IPS-NIHi7 (cell line): ENCODE results near the gene DDX54.
"Not testable (repeated sequence)": the region's sequence is repeated elsewhere in the genome, so short reads cannot be mapped to it uniquely, and the experiment has no call there.

ENCODE experiments used
- DNase-seq: peaks from one replicate; pipeline ENCODE4 v3.0.0; 2012; ENCODE audit warnings: mixed read lengths; ENCODE audit errors: extremely low spot score

The DDX54 gene

DNA sequence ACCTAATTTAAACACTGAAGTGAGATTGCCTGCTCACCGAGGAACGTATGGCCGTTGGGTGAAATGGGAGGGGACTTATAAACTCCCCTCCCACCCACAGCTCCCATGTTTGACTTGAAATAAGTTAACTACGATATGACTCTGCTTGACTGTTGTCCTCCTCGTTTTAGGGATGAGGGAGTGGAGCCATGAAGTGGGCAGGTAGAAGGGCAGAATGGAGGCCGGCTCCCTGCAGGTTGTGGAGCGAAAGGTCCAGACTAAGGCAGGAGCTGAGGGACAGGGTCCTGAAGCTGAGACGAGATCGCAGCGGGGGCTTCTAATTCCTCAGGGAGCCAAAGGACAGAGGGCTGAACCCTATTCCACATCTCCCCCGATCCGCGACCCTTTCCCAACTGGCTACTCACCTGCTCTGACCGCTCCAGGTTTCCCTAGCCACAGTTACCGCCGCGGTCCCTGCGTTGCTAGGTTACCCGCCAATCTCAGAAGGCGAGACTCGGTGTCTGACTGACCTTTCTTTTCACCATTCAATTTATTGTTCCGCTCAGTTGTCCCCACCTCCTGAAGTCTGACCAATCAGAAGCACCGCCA, 35.4 kb upstream of the DDX54 start:
- DNase-seq = no peak

DNA sequence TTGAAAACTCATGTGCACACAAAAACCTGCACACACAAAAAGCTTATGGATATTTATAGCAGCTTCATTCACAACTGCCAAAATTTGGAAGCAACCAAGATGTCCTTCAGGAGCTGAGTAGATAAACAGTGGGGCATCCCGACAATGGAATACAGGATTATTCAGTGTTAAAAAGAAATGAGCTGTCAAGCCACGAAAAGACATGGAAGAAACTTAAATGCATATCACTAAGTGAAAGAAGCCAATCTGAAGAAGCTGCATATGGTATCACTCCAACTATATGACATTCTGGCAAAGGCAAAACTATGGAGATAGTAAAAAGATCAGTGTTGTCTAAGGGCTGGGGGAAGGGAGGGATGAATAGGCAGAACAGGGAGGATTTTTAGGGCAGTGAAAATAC, 30.7 kb upstream of the DDX54 start:
- no peak for DNase-seq

DNA sequence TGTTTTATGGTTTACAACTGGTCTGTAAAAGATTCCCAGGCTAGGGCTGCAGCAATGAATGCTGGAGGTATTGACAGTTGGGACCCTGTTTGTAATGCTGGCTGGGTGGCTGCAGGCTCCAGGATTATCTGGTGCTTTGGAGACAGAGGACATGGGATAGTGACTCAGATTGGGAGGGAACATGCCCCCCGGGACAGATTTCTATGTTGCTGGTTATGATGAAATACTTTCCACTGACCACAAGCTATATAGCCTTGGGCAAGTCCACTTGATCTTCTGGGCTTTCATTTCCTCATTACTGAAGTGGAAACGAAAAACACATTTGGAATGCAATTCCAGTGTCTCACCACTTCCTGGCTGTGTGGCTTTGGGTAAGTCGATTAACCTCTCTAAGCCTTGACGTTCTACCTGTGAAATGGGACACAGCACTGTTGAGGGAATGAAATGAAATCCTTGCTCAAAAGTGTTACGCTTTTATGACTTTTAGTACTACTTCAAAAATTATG, 29.7 kb upstream of the DDX54 start:
- DNase-seq = no peak

DNA sequence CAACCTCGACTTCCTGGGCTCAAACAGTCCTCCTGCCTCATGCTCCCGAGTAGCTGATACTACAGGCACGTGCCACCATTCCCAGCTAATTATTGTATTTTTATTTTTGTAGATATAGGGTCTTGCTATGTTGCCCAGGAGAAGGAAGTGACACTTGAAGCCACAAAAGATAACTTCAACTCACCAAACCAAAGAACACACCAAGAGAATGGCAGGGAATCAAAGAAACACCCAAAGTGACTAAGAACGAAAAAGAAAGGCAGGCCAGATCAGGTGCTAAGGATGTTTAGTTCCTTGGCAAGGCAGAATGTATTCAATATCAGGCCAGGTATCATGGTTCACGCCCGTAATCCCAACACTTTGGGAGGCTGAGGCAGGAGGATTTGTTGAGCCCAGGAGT, 25.9 kb upstream of the DDX54 start:
- no peak for DNase-seq

DNA sequence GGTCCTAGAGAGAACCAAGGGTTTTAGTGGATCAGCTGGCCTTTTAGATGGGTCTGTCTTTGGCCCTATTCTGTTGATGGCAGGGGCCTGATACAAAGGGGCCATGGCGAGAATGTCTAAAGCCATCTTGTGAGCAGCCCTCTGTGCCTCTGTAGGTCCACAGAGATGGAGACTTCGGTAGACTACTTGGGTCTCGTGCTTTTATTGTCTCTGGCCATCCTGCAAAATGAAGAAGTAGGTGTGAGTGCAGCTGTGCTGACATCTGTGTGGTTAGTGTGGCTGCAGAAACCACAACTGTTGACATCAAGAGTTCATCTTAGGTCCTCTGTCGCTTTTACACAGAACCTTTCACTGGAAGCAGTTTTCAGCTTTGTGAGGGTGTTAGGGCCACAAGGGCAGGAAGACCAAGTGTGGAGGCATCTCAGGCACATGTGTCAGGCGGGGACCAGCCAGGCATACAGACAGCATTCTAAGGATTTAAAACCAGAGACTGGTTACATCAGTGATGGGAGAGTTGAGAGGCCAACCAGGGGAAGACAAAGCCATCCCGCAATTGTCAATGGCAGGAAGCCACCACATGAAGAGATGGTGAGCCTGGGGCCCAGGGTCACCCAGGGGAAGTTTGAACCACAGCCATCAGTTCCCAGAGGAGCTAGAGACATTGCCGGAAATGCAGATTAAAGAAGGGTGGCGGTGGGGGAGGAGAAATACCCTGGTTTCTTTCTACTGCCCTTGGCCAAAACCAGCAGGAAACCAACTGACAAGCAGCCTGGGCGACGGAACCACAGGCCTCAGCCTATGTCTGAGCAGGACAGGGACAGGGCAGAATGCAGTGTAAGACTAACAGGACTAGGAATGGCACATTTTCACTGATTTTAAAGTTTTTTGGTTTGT, 23.0 kb upstream of the DDX54 start:
- no peak for DNase-seq

DNA sequence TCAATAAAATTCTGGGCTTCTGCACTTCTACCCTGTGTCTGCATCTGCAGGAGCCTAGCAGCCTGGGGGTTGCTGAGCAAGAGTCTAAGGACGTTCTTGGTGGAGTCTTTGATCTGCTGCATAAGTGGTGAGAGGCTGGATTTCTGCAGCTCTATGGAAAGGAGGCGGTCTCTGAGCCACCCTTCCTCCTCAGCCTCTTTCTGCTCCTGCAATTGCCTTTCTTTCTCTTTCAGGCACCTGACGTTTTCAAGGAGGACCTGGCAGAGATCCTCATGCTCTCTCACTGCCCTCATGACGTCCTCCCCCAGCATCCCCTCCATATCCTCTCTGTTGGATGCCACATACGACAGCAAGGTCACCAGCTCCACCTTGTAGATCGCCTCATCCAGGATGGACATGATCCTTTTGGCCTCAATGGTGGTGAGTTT, 22.3 kb upstream of the DDX54 start:
- DNase-seq = no peak

DNA sequence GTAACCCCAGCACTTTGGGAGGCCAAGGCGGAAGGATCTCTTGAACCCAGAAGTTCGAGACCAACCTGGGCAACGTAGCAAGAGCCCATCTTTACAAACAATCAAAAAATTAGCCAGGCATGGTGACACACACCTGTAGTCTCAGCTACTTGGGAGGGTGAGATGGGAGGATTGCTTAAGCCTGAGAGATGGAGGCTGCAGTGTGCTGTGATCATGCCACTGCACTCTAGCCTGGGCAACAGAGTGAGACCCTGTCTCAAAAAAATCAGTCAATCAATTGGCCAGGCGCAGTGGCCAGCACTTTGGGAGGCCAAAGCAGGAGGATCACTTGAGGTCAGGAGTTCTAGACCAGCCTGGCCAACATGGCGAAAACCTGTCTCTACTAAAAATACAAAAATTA, 21.5 kb upstream of the DDX54 start:
- DNase-seq = not testable (repeated sequence)

DNA sequence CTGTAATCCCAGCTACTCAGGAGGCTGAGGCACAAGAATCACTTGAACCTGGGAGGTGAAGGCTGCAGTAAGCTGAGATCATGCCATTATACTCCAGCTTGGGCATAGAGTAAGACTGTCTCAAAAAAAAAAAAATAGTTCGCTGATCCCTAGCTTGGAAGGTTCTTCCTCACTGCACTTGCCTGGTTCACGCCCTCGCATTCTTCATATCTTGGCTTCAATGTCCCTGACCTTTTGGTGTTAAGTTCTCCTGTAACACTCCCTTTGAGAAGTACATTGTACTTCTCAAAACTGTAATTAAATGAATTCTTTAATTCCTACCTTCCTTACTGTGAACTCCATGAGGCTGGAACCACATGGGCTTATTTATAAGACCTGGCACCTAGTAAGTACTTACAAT, 19.5 kb upstream of the DDX54 start:
- no peak for DNase-seq

DNA sequence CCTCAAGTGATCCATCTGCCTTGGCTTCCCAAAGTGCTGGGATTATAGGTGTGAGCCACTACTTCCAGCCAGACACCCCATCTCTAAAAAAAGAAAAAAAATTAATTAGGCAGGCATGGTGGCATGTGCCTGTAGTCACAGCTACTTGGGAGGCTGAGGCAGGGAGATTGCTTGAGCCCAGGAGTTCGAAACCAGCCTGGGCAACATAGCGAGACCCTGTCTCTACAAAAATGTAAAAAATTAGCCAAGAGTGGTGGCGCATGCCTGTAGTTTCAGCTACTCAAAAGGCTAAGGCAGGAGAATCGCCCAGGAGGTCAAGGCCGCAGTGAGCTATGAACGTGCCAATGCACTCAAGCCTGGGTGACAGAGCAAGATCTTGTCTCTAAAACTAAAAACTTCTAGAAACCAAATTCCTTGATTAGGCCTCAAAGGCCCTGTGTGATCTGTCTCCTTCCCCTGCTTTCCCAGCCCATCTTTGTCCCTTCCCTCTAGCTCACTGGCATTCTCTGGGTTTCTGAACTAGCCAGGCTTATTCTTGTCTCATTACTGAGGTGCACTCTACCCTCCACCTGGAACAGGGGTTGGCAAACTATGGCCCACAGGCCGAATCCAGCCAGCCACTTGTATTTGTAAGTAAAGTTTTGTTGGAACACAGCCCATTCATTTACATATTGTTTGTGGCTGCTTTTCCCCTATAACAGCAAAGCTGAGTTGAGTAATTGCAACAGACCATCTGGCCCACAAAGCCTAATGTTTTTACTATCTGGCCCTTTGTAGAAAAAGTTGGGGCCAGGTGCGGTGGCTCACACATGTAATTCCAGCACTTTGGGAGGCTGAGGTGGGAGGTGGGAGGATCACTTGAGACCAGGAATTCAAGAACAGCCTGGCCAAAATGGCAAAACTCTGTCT, 18.8 kb upstream of the DDX54 start:
- DNase-seq = no peak

DNA sequence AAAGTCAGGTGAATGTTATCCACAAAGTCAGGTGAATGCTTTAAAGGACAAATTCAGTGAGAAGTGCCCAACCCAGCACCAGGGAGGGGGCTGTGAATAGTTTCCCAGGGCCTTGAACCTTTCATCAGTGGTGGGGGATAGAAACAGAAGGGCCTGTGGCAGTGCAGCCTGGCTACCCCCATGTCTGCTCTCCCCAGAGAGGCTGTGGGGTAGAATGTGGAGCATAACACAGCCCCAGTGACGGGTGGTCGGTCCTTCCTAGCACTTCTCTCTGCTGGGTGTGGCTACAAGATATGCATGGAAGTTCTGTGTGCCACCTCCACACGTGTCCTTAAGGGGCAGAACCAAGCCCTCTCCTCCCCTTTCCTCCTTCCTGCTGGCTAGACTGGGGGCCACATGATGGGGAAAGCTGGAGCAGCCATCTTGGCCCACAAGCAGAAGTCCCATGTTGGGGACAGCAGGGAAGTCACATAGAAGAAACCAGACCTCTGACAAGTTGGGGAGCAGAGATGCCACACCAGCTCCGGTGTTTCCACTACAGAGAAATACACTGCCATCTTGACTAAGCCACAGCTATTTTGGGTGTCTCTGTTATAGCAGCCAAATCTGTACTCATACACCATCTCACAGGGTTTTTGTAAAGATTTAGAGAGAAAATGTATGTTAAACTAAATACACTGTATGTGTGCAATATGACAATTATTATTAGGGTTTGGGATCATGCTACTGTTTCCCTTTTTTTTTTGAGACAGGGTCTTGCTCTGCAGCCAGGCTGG, 17.2 kb upstream of the DDX54 start:
- DNase-seq = no peak

DNA sequence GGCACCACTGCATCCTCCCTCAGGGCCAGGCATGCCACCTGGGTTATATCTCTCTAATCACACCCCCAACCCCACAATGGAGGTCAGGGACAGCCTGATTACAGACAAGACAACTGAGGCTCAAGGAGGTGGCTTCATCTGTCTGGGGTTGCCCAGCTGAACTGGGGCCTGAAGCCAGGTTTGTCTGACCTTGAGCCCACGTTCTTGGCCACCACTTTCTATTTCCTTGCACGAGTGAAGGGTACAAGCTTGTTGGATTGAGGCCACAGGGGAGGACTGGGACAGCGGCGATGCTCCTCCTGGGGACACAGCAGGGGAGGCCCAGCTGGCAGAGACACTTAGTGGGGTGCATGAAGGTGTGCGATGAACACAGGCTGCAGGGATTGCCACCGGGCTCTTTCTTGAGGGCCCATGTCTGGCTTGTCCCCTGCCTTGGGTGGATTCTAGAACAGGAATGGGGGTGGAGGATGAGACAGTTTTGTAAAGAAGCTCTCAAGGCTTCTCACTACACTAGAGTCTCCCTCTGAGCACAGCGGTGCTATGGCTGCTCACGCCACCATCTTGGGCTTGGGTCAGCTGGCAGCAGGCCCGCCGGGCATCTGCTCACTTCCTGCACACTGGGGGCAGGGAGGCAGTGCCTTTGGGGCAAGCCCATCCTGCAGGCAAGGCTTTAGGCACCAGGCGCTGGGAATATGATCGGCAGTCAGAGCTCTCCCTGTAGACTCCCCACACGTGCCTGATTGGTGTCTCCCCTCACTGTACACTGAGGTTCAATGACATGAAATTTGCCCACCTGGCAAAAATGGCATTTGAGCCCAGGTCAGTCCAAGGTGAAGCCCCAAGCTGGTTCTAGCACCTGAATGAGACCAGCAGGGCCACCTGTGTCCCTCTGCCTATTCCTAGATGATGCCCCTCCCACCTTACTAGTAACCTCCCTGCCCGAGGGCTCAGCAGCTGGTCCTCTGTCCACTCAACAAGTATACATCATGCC, 16.2 kb upstream of the DDX54 start:
- DNase-seq = no peak

DNA sequence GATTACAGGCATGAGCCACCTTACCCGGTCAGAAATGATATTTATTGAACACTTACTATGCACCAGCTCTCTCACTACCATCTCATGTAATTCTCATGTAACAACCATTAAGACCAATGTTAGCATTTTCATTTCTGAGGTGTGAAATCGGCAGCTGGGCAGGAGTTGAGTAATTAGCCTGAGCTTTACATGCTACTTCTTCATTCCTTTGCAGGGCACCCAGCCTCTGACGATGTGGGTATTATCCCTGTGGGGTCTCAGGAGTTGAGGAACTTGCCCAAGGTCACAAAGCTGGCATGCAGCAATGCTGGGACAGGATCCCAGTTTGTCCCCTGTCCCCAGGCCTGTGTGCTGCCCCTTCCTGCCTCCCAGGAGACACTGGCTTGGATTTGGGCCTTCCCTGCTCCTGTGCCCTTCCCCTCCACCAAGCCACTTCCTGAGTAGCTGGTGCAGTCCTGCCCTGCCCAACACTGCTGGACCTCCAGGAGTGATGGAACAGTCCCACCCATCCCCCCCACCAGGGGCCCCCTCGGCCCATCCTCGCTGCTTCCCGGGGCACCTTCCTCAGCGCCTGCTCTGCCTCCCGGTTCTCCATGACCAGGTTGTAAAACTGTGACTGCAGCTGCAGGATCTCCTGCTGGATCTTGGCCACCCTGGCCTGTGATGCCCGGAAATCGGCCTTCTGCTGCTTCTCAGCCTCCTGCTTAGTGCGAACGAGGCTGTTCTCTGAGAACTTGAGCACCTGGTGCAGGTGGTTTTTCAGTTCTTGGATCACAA, 14.9 kb upstream of the DDX54 start:
- no peak for DNase-seq

DNA sequence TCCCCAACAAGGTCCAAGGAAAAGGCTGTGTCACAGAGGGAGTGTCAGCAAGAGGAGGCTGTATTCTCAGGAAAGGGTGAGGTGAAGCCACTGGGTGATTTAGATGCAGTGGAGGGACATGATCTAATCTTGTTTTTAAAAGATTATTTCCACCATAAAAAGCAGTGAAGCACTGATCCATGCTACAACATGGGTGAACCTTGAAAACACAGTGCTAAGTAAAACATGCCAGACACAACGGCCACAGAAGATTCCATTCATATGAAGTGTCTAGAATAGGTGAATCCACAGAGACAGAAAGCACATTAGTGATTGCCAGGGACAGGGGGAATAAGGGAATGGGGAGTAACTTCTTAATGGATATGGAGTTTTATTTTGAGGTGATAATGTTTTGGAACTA, 13.0 kb upstream of the DDX54 start:
- DNase-seq = no peak

DNA sequence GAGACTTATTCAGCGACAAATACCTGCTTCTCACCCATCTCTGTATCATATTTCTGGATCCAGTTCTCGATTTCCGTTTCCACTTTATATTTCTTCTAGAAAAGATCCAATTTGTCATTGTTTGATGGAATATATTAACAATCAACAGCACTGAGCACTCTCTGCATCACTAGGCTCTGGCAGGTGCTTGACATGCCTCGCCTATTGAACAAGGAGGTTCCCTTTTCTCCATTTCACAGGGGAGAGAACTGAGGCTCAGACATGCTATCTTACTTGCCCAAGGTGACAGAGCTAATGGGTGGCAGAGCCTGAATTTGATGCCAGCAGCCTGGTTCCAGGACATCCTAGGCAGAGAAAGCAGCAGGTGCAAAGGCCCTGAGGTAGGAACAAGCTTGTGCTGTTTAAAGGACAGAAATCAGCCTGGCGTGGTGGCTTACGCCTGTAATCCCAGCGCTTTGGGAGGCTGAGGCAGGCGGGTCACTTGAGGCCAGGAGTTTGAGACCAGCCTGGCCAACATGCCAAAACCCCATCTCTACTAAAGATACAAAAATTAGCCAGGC, 12.3 kb upstream of the DDX54 start:
- no peak for DNase-seq

DNA sequence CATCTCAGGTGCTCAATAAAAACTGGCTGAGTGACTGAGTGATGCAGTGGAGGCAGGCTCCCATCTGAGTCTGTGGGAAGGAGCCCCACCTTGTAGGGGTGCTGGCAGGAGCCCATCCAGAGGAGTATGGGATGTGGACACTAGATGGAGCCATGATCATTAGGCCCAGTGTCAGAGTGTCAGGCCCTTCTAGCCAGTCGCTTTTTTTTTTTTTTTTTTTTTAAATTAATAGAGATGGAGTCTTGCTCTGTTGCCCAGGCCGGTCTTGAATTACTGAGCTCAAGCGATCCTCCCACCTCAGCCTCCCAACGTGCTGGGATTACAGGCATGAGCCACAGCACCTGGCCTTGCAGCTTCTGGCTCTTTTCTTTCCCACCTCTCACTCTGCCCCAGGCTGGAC, 11.7 kb upstream of the DDX54 start:
- DNase-seq = peak; percentile 88

DNA sequence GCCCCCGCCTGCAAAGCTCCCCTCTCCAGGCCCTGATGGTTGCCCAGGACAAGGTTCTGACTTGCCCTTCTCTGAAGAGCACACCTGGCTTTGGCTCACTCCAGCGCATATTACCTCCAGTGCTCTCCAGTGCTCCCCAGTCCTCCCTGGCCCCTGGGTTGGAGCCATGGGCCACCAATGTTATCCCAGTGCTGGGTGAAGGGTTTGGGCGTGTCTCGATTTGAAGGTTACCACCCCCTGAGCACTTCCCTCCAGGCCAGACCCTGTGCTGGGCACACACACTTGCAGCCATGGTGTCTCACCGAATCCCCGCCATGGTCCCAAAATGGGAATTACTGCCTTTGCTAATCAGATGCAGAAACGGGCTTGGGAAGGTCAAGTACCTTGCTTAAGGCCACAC, 11.3 kb upstream of the DDX54 start:
- DNase-seq = no peak

DNA sequence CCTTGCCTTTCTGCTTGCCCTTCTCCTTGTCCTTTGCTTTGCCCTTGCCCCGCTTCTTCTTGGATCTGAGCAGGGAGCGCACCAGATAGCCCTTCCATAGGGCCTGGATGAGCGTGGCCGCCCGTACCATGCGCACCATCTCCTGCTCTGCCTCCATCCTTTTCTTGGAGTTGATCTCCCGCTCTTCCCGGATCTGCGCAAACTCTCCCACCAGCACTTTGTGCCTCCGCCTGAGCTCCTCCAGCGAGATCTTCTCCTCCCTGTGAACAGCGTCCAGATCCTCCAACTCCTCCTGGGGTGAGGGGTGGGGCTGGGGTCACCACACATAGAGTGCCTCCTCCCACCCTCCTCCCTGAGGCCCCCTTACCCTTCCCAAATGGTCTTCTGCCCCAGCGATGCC, 10.3 kb upstream of the DDX54 start:
- DNase-seq = no peak

DNA sequence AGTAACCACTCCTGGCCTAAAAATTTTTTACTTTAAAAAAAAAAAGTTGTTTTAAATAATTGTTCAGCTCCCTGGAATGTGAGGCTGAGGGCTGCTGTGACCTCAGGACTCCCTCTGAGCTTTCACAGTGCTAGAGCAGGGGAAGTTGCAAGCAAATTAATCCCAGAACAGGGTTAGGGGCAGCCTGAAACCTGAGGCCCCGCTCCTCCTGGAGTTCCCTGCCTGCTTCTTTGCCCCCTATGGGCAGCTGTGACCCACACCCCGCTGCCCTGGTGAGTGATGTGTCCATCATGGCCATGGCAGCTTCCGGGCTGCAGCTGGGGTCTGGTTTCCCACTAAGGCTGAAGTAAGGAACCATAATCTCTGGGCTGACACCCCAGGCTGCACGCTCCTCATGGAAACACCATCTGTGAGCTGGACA, 9.7 kb upstream of the DDX54 start:
- no peak for DNase-seq

DNA sequence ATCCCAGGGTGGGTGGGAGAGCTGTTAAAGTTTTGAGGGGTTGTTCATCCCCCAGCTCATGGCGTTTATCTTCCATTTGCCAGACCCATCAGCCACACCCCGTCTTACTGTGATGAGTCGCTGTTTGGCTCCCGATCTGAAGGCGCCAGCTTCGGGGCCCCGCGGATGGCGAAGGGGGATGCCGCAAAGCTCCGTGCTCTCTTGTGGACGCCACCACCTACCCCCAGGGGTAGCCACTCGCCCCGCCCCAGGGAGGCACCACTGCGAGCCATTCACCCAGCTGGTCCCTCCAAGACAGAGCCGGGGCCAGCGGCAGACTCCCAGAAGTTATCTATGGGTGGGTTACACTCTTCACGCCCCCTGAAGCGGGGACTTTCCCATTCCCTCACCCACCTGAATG, 5.9 kb upstream of the DDX54 start:
- no peak for DNase-seq
